ENCODE data around the gene SMURF2.

GRCh38 chr17:64662774-64663367, 764 bp upstream of the SMURF2 start:
- no peak for TF ChIP-seq EZH2 (IDR thresholded peaks at IDR 0.05; ENCODE audit: borderline replicate concordance, insufficient read depth, low read length, poor library complexity, severe bottlenecking)
- TF ChIP-seq CTCF (IDR thresholded peaks at IDR 0.05; ENCODE audit: poor library complexity, severe bottlenecking) = no peak
- no peak for TF ChIP-seq RAD21 (conservative IDR thresholded peaks at IDR 0.05)
- no peak for TF ChIP-seq POLR2AphosphoS5 (IDR thresholded peaks at IDR 0.05)
- TF ChIP-seq REST (IDR thresholded peaks at IDR 0.05; ENCODE audit: borderline replicate concordance) = no peak
- no peak for TF ChIP-seq SMC3 (conservative IDR thresholded peaks at IDR 0.05; ENCODE audit: poor library complexity)
- no peak for TF ChIP-seq EP300 (conservative IDR thresholded peaks at IDR 0.05; ENCODE audit: poor library complexity, severe bottlenecking)

Measured in neural cell (in vitro differentiated cells).